K562 (cell line): ENCODE results near the gene VPS26A. TPM values are rescaled to one million over a fixed set of nuclear protein-coding genes. Genes with fewer than 3 reads are reported as not detected.

Experiments used
- CEBPG ChIP-seq, 3 experiments: fragments of 200-800 bp in 1 of 3; sonication (Bioruptor generic) in 1 of 3; sonication (generic) in 1 of 3; formaldehyde crosslinking in 1 of 3; IDR thresholded peaks in 2 of 3; conservative IDR thresholded peaks in 1 of 3; 2 replicates each; pipeline versions ENCODE4 v1.6.1 to v1.8.0; 2016 to 2022; ENCODE audit warnings: missing compliant biosample characterization in 2 of 3, missing genetic modification characterization in 2 of 3, mild to moderate bottlenecking in 1 of 3, missing genetic modification reagents in 1 of 3
- CXXC5 ChIP-seq: fragments of 250-450 bp; sonication (Bioruptor Pico); IDR thresholded peaks from 2 replicates; pipeline ENCODE4 v1.8.0; 2022; ENCODE audit warnings: inconsistent platforms, mild to moderate bottlenecking, moderate library complexity
- DIDO1 ChIP-seq: fragments of 450-650 bp; IDR thresholded peaks from 2 replicates; pipeline ENCODE4 v1.6.1; 2016; ENCODE audit warnings: low read depth, missing biosample characterization, missing genetic modification characterization
- GTF2B ChIP-seq: IDR thresholded peaks from 2 replicates; pipeline ENCODE4 v1.6.1; 2011; ENCODE audit not compliant: insufficient read length; ENCODE audit errors: extremely low read depth
- HOXB6 ChIP-seq: fragments of 250-450 bp; sonication (Bioruptor Pico); IDR thresholded peaks from 2 replicates; pipeline ENCODE4 v1.5.1; 2022; ENCODE audit warnings: mild to moderate bottlenecking, borderline replicate concordance
- JUND ChIP-seq, 2 experiments: IDR thresholded peaks; 2 replicates in 1 of 2; 3 replicates in 1 of 2; pipeline ENCODE4 v1.6.1; 2011; ENCODE audit warnings: borderline replicate concordance in 2 of 2, low read depth in 2 of 2, low read length in 2 of 2, improper control_type of control experiment in 1 of 2, missing biosample characterization in 1 of 2, missing genetic modification characterization in 1 of 2, missing genetic modification reagents in 1 of 2
- MCM5 ChIP-seq: fragments of 450-650 bp; IDR thresholded peaks from 2 replicates; pipeline ENCODE4 v1.6.1; 2016; ENCODE audit warnings: low read depth
- MNT ChIP-seq, 2 experiments: fragments of 450-650 bp; conservative IDR thresholded peaks; 2 replicates each; pipeline ENCODE4 v1.6.1; 2017; ENCODE audit warnings: mild to moderate bottlenecking in 2 of 2, moderate library complexity in 2 of 2
- NFATC3 ChIP-seq: fragments of 450-650 bp; IDR thresholded peaks from 2 replicates; pipeline ENCODE4 v1.6.1; 2017; ENCODE audit warnings: mild to moderate bottlenecking
- NFIC ChIP-seq: fragments of 450-650 bp; IDR thresholded peaks from 2 replicates; pipeline ENCODE4 v1.6.1; 2017; ENCODE audit warnings: mild to moderate bottlenecking, inconsistent platforms
- POLR3A ChIP-seq: IDR thresholded peaks from 2 replicates; pipeline ENCODE4 v1.6.1; 2011; ENCODE audit warnings: borderline replicate concordance, mild to moderate bottlenecking, moderate library complexity; ENCODE audit not compliant: insufficient read length, insufficient read depth; ENCODE audit errors: extremely low read depth
- RNF219 ChIP-seq: fragments of 250-450 bp; sonication (Bioruptor Pico); IDR thresholded peaks from 2 replicates; pipeline ENCODE4 v1.5.0; 2022; ENCODE audit warnings: mild to moderate bottlenecking
- RUNX1 ChIP-seq: sonication (generic); IDR thresholded peaks from 2 replicates; pipeline ENCODE4 v1.6.1; 2016; ENCODE audit warnings: antibody characterized with exemption, low read depth
- SMARCA5 ChIP-seq: fragments of 450-650 bp; IDR thresholded peaks from 2 replicates; pipeline ENCODE4 v1.6.1; 2016
- XRCC5 ChIP-seq: fragments of 200-400 bp; formaldehyde crosslinking; IDR thresholded peaks from 2 replicates; pipeline ENCODE4 v1.6.1; 2017; ENCODE audit warnings: low read depth, mild to moderate bottlenecking, low read length
- ZBTB11 ChIP-seq, 3 experiments: fragments of 200-800 bp in 1 of 3; fragments of 250-450 bp in 1 of 3; fragments of 450-650 bp in 1 of 3; sonication (Bioruptor Pico) in 1 of 3; sonication (Bioruptor generic) in 1 of 3; formaldehyde crosslinking in 1 of 3; IDR thresholded peaks; 2 replicates each; pipeline versions ENCODE4 v1.6.1 to v1.8.0; 2016 to 2022; ENCODE audit warnings: mild to moderate bottlenecking in 2 of 3, missing genetic modification characterization in 2 of 3, missing compliant biosample characterization in 1 of 3, moderate library complexity in 1 of 3
- polyA plus RNA-seq, 8 experiments: library from polyadenylated mRNA; depleted of rRNA in 4 of 8; stranded (reverse) in 5 of 8; unstranded in 3 of 8; fragments of >200 nt; fragmentation: Nextera tagmentation in 2 of 8; fragmentation: Illumina TruSeq in 1 of 8; extraction: Ambion mirVana in 2 of 8; extraction: Trizol in 1 of 8; gene quantifications; 2 replicates each; pipeline versions ENCODE4 v1.2.1 to v1.2.3, GENCODE V29; 2011 to 2014; ENCODE audit warnings: inconsistent platforms in 1 of 8, missing spikeins in 1 of 8
- total RNA-seq, 7 experiments: library from RNA; depleted of rRNA in 6 of 7; stranded (reverse); fragments of >200 nt in 6 of 7; fragmentation: Illumina TruSeq in 2 of 7; extraction: Trizol in 2 of 7; gene quantifications; 2 replicates each; pipeline versions ENCODE4 v1.2.1 to v1.2.3, GENCODE V29; 2011 to 2021; ENCODE audit warnings: low replicate concordance in 1 of 7
- TF ChIP-seq, protein P1 (sequence below): sonication (generic); IDR thresholded peaks from 2 replicates; pipeline ENCODE4 v1.6.1; 2016

Gene VPS26A
- total and polyA plus RNA-seq, 9 of the 15 experiments (the other 6 are each of a cell fraction or from before 2014, with no cell fraction given) = 47.1 to 137 (median 69.3) TPM

- TF ChIP-seq, protein P1, sequence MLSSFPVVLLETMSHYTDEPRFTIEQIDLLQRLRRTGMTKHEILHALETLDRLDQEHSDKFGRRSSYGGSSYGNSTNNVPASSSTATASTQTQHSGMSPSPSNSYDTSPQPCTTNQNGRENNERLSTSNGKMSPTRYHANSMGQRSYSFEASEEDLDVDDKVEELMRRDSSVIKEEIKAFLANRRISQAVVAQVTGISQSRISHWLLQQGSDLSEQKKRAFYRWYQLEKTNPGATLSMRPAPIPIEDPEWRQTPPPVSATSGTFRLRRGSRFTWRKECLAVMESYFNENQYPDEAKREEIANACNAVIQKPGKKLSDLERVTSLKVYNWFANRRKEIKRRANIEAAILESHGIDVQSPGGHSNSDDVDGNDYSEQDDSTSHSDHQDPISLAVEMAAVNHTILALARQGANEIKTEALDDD = no peak
- TF ChIP-seq POLR3A (no peak), NFIC (no peak), MCM5 (no peak), JUND (IDR thresholded peaks at IDR 0.05; ENCODE audit: borderline replicate concordance, low read depth, low read length) (no peak), JUND (tag; IDR thresholded peaks at IDR 0.05; ENCODE audit: borderline replicate concordance, low read depth, low read length) (peak; percentile 29; the same call in 1 of the 3 replicates), RNF219 (CRISPR knock-in tag) (no peak), ZBTB11 (CRISPR knock-in tag; IDR thresholded peaks at IDR 0.05) (peak in 2 of 3 experiments; percentile 87 to 98; a peak in 4 of 6 replicates), CXXC5 (CRISPR knock-in tag) (peak; percentile 45; the same call in 1 of the 2 replicates), XRCC5 (no peak), NFATC3 (peak; percentile 19; the same call in 1 of the 2 replicates), GTF2B (no peak), CEBPG (CRISPR knock-in tag; IDR thresholded peaks at IDR 0.05) (0 out of 2 replicates have a peak, but pooled peaks have one; percentile 14), CEBPG (tag; conservative IDR thresholded peaks at IDR 0.05 in 1 of 2, IDR thresholded peaks at IDR 0.05 in 1 of 2) (no peak), MNT (conservative IDR thresholded peaks at IDR 0.05) (peak; percentile 13 to 50; a peak in 1 of 4 replicates), RUNX1 (no peak), HOXB6 (no peak), DIDO1 (tag) (peak; percentile 24), SMARCA5 (no peak)
Measured at GRCh38 chr10:69086001-69086509, 37.9 kb upstream of the VPS26A start (continued).
